Natural killer cell treated with Interleukin-12 subunit alpha and Interleukin-12 subunit beta and Interleukin-15 and Interleukin-18, amount 100 ng/mL, for 72 hours (primary cell): ENCODE measurements around the gene HEATR3. TPM values are rescaled to one million over a fixed set of nuclear protein-coding genes. Genes with fewer than 3 reads are reported as not detected.

ENCODE experiments used
- ATAC-seq, 2 donors: fragments of 150-1000 bp; cut with Tn5 transposase in 1 of 2; sonication (Bioruptor Pico), chemical (Tn5 transposase) in 1 of 2; 2 replicates each; pipeline ENCODE4 v1.10.0; 2021
- DNase-seq: peaks from one replicate; pipeline ENCODE4 v3.0.0; 2022; ENCODE audit warnings: low spot score
- H3K27ac Mint-ChIP-seq, 2 donors: 1 replicate in 1 of 2; 2 replicates in 1 of 2; pipeline ENCODE4 v1.8.0; 2022; ENCODE audit warnings: mixed read lengths in 2 of 2, mild to moderate bottlenecking in 1 of 2, moderate library complexity in 1 of 2
- H3K27me3 Mint-ChIP-seq, 2 donors: 1 replicate in 1 of 2; 2 replicates in 1 of 2; pipeline ENCODE4 v1.8.0; 2022; ENCODE audit warnings: mixed read lengths in 2 of 2
- H3K36me3 Mint-ChIP-seq: one replicate; pipeline ENCODE4 v1.8.0; 2022; ENCODE audit warnings: mixed read lengths
- H3K4me1 Mint-ChIP-seq, 2 donors: 1 replicate in 1 of 2; 2 replicates in 1 of 2; pipeline ENCODE4 v1.8.0; 2022; ENCODE audit warnings: low read depth in 2 of 2, mixed read lengths in 2 of 2, mild to moderate bottlenecking in 1 of 2
- H3K4me3 Mint-ChIP-seq: one replicate; pipeline ENCODE4 v1.8.0; 2022; ENCODE audit warnings: mixed read lengths
- H3K9me3 Mint-ChIP-seq: 2 replicates; pipeline ENCODE4 v1.8.0; 2022; ENCODE audit warnings: mixed read lengths
- total RNA-seq, 2 donors: library from RNA; stranded (reverse); gene quantifications; one replicate each; pipeline ENCODE4 v1.2.3, GENCODE V29; 2022

The HEATR3 gene
- total RNA-seq, 2 donors from 2014 or later: 25.4 to 46.6 TPM

DNA sequence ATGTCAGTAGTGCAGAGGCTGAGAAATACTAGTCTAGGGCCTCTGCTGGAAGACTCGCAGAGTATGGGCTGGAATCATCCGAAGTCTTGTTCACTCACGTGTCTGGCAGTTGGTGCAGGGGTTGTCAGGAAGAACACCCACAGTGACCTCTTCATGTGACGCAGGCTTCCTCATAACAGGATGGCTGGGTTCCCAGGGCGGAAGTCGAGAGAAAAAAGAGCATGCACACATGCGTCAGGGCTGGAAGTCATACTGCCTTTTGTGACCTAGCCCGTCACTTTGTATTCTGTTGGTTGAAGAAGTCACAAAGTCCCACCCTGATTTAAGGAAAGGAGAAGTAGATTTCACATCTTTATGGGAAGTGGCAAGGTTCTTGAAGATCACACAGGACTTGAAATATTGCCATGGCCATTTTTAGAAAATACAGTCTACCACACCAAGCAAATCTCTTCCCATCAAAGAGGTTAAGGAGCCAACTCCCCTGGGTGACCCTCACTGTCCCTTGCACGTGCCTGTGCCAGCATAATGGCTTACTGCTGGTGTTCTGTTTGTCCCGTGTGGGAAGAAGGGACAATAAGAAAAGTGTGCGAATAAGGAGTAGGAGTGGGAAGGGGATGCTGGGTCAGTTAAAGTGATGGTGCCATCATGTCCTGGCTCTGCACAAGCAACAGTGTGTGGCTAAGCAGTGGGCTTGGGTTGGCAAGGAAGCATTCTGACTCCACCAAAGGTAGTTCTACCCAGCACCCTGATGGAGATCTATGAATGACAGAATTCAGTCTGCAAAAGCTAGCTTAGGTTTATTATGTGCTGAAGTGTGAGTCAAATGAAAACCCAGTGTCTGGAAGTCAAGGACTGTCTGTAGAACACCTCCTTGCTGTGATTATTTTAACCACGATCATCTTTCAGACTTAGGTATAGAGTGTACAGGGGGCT is 28.1 kb downstream of the HEATR3 start:
- Mint-ChIP-seq H3K4me3 (no peak overlapping the region), H3K9me3 (no peaks in the 10 kb centered on the region), H3K36me3 (no peaks in the 10 kb centered on the region), H3K27me3 (no peaks in the 10 kb centered on the region), H3K27ac (peak overlapping the region in 1 of 2 donors; percentile 60), H3K4me1 (peaks cover 6 to 9% of the 10 kb centered on the region in 2 donors)
- no peak for DNase-seq
- ATAC-seq: peak in 1 of 2 donors; percentile 73

DNA sequence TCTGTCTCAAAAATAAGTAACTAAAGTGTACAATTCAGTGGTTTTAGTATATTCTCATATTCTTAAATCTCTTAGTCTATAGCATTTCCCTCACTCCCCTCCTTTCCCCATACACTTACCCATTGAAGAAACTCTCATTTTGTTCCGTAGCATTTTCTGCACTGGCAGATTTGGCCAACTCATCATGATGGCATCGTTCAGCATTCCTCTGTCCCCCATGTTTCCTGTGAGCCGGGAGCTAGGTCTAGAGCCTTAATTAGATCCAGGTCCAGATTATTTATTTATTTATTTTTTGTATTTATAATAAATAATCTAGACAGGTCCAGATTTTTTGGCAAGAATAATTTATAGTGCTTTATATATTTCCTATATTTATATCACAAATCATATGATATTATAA is 31.0 kb downstream of the HEATR3 start:
- peaks cover 14% of the 10 kb centered on the region for H3K36me3 Mint-ChIP-seq
- H3K27ac Mint-ChIP-seq: no peak overlapping the region
- ATAC-seq: no peak
- peaks cover 6 to 9% of the 10 kb centered on the region in 2 donors for H3K4me1 Mint-ChIP-seq
- no peak overlapping the region for H3K4me3 Mint-ChIP-seq
- DNase-seq: no peak
- H3K9me3 Mint-ChIP-seq: no peaks in the 10 kb centered on the region
- H3K27me3 Mint-ChIP-seq: no peaks in the 10 kb centered on the region

DNA sequence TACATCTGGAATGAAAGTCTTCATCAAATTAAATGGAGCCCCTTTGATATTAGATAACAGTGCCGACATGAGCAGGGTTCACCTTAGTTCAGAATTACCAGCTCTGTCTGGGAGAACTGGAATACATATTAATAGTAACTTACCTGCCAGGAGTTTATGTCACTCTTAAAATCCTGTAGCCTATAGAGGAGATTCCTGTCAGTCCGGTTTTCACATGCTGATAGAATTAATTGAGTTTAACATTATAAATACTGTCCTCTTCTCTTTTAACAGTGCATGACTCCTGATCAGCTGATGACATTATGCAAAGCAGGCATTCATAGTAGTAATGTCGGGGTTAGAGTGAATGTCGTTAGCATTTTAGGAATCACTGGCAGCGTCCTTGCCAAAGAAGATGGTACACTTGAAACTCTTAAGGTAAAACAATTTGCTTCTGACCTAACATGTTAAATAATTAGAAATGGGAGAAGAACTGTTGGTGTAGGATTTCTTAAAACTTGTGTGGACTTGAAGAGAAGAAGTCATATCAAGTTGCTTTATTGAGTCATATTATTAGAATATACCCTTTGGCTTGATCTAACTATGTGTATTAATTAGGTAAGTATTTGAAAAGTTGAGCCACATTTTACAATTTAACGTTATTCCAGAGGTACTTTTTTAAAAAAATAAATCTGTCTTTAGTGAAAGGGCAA is 34.3 kb downstream of the HEATR3 start:
- no peaks in the 10 kb centered on the region for H3K9me3 Mint-ChIP-seq
- no peak overlapping the region for H3K27ac Mint-ChIP-seq
- no peaks in the 10 kb centered on the region for H3K27me3 Mint-ChIP-seq
- peaks cover 14% of the 10 kb centered on the region for H3K36me3 Mint-ChIP-seq
- H3K4me3 Mint-ChIP-seq: no peak overlapping the region
- DNase-seq (no peak), ATAC-seq (no peak)
- no peaks in the 10 kb centered on the region for H3K4me1 Mint-ChIP-seq

DNA sequence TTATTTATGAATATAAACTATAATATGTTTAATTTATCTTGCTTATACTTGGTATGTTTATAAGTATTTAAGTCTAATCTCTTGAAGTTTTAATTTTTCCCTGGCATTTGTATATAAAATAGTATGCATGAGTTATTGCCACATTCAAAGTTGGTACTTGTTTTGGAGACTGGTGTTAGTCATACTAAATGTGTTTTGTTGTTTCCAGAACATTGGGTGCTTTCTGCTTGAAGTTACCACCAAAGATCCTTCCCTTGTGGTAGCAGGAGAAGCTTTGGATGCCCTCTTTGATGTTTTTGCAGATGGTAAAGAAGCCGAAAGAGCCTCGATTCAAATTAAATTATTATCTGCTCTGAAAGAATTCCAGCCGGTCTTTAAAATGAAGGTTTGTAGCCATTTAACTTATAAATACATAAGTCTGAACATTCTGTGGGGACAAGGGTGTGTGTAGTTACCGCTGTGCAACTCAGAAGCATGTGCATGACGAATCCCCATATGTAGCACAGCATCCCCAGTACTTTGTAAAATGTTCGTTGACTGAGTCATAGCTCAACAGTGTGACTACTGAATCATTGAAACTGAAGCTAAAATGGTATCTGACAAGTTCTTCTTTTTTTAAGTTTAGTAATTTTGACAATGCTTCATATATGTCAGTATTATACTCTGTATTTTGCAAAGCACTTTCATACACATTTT is 36.4 kb downstream of the HEATR3 start:
- H3K4me3 Mint-ChIP-seq: no peak overlapping the region
- no peaks in the 10 kb centered on the region for H3K27me3 Mint-ChIP-seq

DNA sequence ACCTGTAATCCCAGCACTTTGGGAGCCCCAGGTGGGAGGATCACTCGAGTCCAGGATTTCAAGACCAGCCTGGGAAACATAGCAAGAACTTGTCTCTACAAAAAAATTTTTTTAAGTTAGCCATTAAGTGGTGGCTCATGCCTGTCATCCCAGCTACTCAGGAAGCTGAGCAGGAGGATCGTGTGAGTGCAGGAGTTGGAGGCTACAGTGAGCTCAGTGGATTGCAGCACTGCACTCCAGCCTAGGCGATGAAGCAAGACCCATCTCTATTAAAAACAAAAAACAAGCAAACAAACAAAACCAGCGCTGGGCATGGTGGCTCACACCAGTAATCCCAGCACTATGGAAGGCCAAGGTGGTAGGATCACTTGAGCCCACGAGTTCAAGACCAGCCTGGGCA is 38.0 kb downstream of the HEATR3 start:
- no peaks in the 10 kb centered on the region for H3K4me1 Mint-ChIP-seq
- H3K27me3 Mint-ChIP-seq: no peaks in the 10 kb centered on the region
- DNase-seq (no peak), ATAC-seq (no peak)
- peaks cover 14% of the 10 kb centered on the region for H3K36me3 Mint-ChIP-seq
- no peak overlapping the region for H3K27ac Mint-ChIP-seq
- no peak overlapping the region for H3K4me3 Mint-ChIP-seq
- no peaks in the 10 kb centered on the region for H3K9me3 Mint-ChIP-seq

More for the DNA sequence above, 36.4 kb downstream of the HEATR3 start:
- H3K27ac Mint-ChIP-seq: no peak overlapping the region
- H3K9me3 Mint-ChIP-seq: no peaks in the 10 kb centered on the region
- DNase-seq (no peak), ATAC-seq (peak in 1 of 2 donors; percentile 70)
- peaks cover 14% of the 10 kb centered on the region for H3K36me3 Mint-ChIP-seq
- H3K4me1 Mint-ChIP-seq: no peaks in the 10 kb centered on the region

DNA sequence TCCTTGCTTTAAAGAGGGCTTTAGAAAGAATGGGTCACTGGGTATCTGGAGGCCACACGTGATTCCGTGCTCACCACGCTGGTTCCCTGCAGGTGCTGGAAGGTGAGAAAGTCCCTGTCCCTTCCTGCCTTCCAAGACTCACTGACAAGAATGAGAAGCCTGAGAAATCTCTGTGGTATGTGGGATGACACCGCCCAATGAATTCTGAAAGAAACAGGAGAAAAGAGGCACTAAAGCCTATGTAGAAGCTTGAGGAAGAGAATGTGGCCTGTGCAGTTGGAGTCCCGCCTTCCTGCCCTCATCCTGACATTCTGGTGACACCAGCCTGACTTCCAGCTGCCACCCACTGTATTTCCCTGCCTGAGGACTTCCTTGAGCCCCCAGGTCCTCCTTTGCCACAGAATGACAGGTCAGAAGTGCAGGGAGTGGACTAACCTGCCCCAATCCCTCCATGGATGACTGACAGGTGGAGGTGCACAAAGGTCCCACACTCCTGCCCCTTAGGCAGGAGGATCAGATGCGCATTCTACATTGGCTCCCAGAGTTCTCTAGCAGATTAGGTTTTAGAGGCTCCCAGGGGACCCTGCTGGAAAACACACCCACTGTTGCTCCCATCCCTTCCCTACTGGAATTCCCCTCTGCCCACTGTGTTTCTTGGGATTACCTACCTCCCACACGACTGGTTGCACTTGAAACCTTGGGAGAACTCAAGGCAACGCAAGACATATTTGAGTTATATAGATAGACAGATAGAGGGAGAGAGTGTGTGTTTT is 48.8 kb downstream of the HEATR3 start:
- peaks cover 0 to 13% of the 10 kb centered on the region in 2 donors for H3K27me3 Mint-ChIP-seq
- ATAC-seq (no peak), DNase-seq (no peak)
- H3K36me3 Mint-ChIP-seq: no peaks in the 10 kb centered on the region
- H3K9me3 Mint-ChIP-seq: no peaks in the 10 kb centered on the region
- H3K4me3 Mint-ChIP-seq: no peak overlapping the region
- H3K4me1 Mint-ChIP-seq: no peaks in the 10 kb centered on the region
- H3K27ac Mint-ChIP-seq: no peak overlapping the region

DNA sequence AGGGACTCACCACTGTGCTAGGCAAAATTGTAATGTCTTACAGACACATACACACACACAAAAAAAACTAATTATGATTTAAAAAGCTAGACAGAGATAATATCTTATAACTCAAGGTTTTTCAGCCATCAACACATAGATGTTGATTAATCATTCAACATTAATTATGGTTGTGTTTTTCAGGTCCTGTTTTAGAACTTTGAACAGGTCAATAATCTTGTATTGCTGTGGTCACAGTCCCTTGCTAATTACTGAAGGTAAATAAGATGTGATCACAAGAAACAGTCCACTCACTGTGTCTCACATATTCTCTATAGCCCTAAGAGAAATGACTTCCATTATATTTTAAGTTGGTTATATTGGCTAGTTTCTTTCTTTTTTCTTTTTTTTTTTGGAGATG is 54.9 kb downstream of the HEATR3 start:
- no peak overlapping the region for H3K4me3 Mint-ChIP-seq
- H3K9me3 Mint-ChIP-seq: no peaks in the 10 kb centered on the region
- peaks cover 6 to 17% of the 10 kb centered on the region in 2 donors for H3K27me3 Mint-ChIP-seq
- no peaks in the 10 kb centered on the region for H3K36me3 Mint-ChIP-seq
- ATAC-seq (no peak), DNase-seq (no peak)
- peaks cover 0 to 8% of the 10 kb centered on the region in 2 donors for H3K4me1 Mint-ChIP-seq
- no peak overlapping the region for H3K27ac Mint-ChIP-seq

DNA sequence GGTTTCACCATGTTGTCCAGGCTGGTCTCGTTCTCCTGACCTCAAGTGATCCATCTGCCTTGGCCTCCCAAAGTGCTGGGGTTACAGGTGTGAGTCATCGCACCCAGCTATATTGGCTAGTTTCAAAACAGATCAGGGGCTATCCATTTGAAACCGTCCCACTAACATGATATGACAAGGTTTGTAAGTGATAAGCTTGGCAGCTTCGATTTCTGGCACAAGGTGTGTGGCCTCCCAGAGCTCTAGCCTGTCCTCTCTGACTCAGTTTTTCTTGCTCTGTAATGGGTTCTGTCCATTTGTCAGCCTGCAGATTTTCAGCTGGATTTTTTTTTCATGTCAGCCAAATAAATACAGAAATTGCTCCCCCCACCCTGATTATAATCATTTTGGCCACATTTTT is 55.5 kb downstream of the HEATR3 start:
- peak overlapping the region; percentile 34 for H3K4me3 Mint-ChIP-seq
- peaks cover 0 to 8% of the 10 kb centered on the region in 2 donors for H3K4me1 Mint-ChIP-seq
- no peak for DNase-seq
- peak overlapping the region in 1 of 2 donors; percentile 52 for H3K27ac Mint-ChIP-seq
- ATAC-seq: peak in 1 of 2 donors; percentile 64
- H3K9me3 Mint-ChIP-seq: no peaks in the 10 kb centered on the region
- H3K36me3 Mint-ChIP-seq: no peaks in the 10 kb centered on the region
- peaks cover 6 to 17% of the 10 kb centered on the region in 2 donors for H3K27me3 Mint-ChIP-seq

DNA sequence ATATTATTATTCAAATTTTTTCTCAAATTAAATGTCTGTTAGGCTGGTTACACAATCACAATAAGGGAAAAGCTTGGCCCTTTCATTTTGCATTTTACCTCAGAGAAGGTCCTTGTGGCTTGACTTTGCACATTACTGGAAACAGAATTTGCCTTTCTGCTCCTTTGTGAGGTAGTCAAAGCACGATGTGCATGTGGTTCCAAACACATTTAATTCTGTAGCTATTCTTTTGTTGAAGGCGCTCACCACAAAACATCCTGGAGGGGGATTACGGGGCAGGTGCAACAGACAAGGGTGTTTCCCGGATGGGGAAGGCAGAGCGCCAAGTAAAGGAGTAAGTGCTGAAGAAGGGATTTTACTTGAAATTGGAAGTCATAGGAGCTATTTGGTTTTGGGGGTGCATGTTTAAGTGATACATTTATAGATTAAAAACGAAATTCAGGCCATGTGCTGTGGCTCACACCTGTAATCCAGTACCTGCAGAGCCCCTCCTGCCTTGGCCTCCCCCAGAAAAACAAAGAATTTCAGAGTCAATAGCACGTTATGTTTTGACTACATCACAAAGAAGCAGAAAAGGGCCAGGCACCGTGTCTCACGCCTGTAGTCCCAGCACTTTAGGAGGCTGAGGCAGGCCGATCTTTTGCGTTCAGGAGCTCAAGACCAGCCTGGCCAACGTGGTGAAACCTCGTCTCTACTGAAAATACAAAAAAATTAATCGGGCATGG is 56.1 kb downstream of the HEATR3 start:
- Mint-ChIP-seq H3K4me3 (peak overlapping the region; percentile 34), H3K4me1 (peaks cover 0 to 8% of the 10 kb centered on the region in 2 donors), H3K27me3 (peaks cover 6 to 12% of the 10 kb centered on the region in 2 donors), H3K36me3 (no peaks in the 10 kb centered on the region), H3K27ac (peak overlapping the region in 1 of 2 donors; percentile 52), H3K9me3 (no peaks in the 10 kb centered on the region)
- DNase-seq (no peak), ATAC-seq (peak; percentile 28 to 67)

DNA sequence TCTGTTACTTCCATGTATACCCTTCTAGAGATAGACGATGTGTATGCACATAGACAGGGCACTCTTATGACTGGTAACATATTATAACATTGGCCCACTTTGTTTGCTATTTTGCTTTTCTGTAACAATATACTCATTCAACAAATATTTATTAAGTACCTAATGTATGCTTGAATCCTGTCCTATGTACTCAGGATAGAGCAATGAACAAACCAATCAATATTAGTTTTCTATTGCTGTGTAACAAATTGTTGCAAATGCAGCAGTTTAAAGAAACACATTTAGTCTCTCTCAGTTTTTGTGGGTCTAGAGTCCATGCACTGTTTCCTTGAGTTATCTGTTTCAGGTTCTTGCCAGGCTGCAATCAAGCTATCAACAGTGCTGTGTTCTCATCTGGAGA is 57.6 kb downstream of the HEATR3 start:
- DNase-seq (no peak), ATAC-seq (no peak)
- H3K4me1 Mint-ChIP-seq: peaks cover 0 to 8% of the 10 kb centered on the region in 2 donors
- no peaks in the 10 kb centered on the region for H3K36me3 Mint-ChIP-seq
- H3K4me3 Mint-ChIP-seq: no peak overlapping the region
- no peak overlapping the region for H3K27ac Mint-ChIP-seq
- H3K9me3 Mint-ChIP-seq: no peaks in the 10 kb centered on the region
- peaks cover 6 to 8% of the 10 kb centered on the region in 2 donors for H3K27me3 Mint-ChIP-seq

DNA sequence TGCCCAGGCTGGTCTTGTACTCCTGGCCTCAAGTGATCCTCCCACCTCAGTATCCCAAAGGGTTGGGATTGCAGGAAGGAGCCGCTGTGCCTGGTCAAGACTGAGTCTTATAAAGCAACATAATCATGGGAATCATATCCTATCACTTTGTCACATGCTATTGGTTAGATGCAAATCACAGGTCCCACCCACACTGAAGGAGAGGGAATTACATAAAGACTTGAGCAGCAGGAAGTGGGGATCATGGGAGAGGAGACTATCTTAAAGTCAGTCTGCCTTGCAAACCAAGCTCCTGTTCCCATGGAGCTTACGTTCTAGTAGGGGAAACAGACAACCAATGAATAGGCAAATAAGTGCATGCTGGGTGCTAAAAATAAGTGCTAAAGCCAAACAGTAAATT is 59.0 kb downstream of the HEATR3 start:
- H3K27ac Mint-ChIP-seq: no peak overlapping the region
- ATAC-seq: no peak
- peaks cover 3 to 6% of the 10 kb centered on the region in 2 donors for H3K27me3 Mint-ChIP-seq

DNA sequence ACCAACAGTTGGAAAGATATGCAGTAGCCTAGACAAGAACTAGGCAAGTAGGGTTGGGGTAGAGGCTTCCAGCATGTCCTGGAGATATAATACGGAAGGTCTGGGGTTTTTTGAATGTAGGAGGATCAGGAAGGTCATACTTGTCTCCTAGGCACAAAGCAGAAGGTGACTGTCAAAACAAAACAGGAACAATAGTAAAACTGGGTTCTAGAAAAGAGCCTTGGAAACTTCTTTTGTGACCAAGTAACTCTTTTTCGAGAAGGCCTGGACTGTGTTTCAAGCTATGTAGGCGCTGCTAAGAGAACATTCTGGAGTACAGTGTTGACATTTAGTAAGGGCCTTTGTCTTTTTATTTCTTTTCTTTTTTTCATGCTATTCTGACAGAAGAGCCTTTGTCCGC is 60.4 kb downstream of the HEATR3 start:
- Mint-ChIP-seq H3K9me3 (no peaks in the 10 kb centered on the region), H3K4me1 (peaks cover 0 to 8% of the 10 kb centered on the region in 2 donors), H3K27ac (no peak overlapping the region), H3K27me3 (peaks cover 6% of the 10 kb centered on the region in 2 donors), H3K36me3 (no peaks in the 10 kb centered on the region), H3K4me3 (no peak overlapping the region)
- DNase-seq (no peak), ATAC-seq (no peak)

More for the DNA sequence above, 59.0 kb downstream of the HEATR3 start:
- H3K4me1 Mint-ChIP-seq: peaks cover 0 to 8% of the 10 kb centered on the region in 2 donors
- DNase-seq: no peak
- H3K9me3 Mint-ChIP-seq: no peaks in the 10 kb centered on the region
- no peaks in the 10 kb centered on the region for H3K36me3 Mint-ChIP-seq
- H3K4me3 Mint-ChIP-seq: no peak overlapping the region
